Measurements from ENCODE around the gene ARHGAP24.
"Not testable (repeated sequence)": the region's sequence is repeated elsewhere in the genome, so short reads cannot be mapped to it uniquely, and the experiment has no call there.

The ARHGAP24 gene

DNA sequence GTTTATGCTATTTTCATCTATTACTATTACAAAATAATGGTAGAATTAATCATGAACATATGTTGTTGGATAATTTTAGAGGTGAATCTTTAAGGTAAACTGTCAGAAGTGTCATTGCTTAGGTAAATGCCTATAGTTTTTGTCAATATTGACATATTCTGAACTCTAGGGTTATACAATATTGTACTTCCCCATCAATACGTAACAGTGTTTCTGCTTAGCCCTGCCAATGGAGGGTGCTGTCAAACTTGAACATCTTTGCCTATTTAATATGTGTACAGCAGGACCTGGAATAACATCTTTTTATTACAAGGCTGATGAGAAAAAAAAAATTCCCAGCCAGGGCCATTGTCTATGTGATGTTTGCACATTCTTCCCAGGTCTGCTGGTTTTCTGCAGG is 40.8 kb downstream of the ARHGAP24 start:
- Mint-ChIP-seq H3K4me1 (peaks cover 5% of the 10 kb centered on the region), H3K4me3 (no peak overlapping the region), H3K9me3 (no peaks in the 10 kb centered on the region), H3K27ac (no peak overlapping the region), H3K36me3 (ENCODE audit: low read depth) (no peaks in the 10 kb centered on the region), H3K27me3 (ENCODE audit: low read depth) (peaks cover 3% of the 10 kb centered on the region)
- TF ChIP-seq, protein P1, sequence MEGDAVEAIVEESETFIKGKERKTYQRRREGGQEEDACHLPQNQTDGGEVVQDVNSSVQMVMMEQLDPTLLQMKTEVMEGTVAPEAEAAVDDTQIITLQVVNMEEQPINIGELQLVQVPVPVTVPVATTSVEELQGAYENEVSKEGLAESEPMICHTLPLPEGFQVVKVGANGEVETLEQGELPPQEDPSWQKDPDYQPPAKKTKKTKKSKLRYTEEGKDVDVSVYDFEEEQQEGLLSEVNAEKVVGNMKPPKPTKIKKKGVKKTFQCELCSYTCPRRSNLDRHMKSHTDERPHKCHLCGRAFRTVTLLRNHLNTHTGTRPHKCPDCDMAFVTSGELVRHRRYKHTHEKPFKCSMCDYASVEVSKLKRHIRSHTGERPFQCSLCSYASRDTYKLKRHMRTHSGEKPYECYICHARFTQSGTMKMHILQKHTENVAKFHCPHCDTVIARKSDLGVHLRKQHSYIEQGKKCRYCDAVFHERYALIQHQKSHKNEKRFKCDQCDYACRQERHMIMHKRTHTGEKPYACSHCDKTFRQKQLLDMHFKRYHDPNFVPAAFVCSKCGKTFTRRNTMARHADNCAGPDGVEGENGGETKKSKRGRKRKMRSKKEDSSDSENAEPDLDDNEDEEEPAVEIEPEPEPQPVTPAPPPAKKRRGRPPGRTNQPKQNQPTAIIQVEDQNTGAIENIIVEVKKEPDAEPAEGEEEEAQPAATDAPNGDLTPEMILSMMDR (IDR thresholded peaks at IDR 0.05; ENCODE audit: unreplicated experiment in 3 of 3): no peak

DNA sequence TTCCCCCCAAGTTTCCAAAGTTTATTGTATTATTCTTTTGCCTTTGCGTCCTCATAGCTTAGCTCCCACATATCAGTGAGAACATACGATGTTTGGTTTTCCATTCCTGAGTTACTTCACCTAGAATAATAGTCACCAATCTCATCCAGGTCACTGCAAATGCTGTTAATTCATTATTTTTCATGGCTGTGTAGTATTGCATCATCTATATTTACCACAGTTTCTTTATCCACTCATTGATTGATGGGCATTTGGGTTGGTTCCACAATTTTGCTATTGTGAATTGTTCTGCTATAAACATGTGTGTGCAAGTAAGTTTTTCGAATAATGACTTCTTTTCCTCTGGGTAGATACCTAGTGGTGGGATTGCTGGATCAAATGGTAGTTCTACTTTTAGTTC is 43.6 kb downstream of the ARHGAP24 start:
- H3K9me3 Mint-ChIP-seq; H3K4me3 Mint-ChIP-seq; H3K4me1 Mint-ChIP-seq; H3K27ac Mint-ChIP-seq; H3K36me3 Mint-ChIP-seq (ENCODE audit: low read depth); H3K27me3 Mint-ChIP-seq (ENCODE audit: low read depth): not testable (repeated sequence)

- H3K27ac Mint-ChIP-seq: no peak overlapping the region
- H3K27me3 Mint-ChIP-seq (ENCODE audit: low read depth): no peaks in the 10 kb centered on the region
- H3K9me3 Mint-ChIP-seq: no peaks in the 10 kb centered on the region
- no peaks in the 10 kb centered on the region for H3K4me1 Mint-ChIP-seq
- H3K36me3 Mint-ChIP-seq (ENCODE audit: low read depth): no peaks in the 10 kb centered on the region
- TF ChIP-seq, protein P1 (IDR thresholded peaks at IDR 0.05; ENCODE audit: unreplicated experiment in 3 of 3): no peak
- H3K4me3 Mint-ChIP-seq: no peak overlapping the region
These were observed 46.1 kb downstream of the ARHGAP24 start for GRCh38 chr4:85520765-85521749.

GRCh38 chr4:85522277-85522676 is 47.3 kb downstream of the ARHGAP24 start:
- no peak overlapping the region for H3K27ac Mint-ChIP-seq
- H3K27me3 Mint-ChIP-seq (ENCODE audit: low read depth): no peaks in the 10 kb centered on the region
- H3K9me3 Mint-ChIP-seq: no peaks in the 10 kb centered on the region
- TF ChIP-seq, protein P1 (IDR thresholded peaks at IDR 0.05; ENCODE audit: unreplicated experiment in 3 of 3): no peak
- H3K4me1 Mint-ChIP-seq: no peaks in the 10 kb centered on the region
- H3K36me3 Mint-ChIP-seq (ENCODE audit: low read depth): no peaks in the 10 kb centered on the region
- no peak overlapping the region for H3K4me3 Mint-ChIP-seq

DNA sequence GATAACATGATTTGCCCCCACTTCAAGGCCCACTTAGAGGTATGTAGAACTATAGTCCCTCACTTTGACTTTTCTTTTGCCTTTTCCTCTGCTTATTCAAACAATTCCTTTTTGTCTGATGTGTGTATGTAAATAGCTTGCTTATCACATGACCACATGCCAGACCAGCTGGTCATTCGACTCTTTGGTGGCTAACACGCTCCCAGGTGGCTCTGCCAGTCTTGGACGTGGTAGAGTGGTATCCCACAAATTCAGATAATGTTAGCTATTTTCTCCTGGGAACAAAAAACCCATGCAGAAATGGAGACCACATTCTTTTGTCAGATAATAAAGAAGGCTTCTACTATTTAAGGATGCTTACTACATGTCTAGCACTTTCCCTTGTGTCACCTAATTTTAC is 47.9 kb downstream of the ARHGAP24 start:
- no peaks in the 10 kb centered on the region for H3K9me3 Mint-ChIP-seq
- no peaks in the 10 kb centered on the region for H3K27me3 Mint-ChIP-seq (ENCODE audit: low read depth)
- no peaks in the 10 kb centered on the region for H3K4me1 Mint-ChIP-seq
- no peak overlapping the region for H3K4me3 Mint-ChIP-seq
- H3K27ac Mint-ChIP-seq: no peak overlapping the region
- TF ChIP-seq, protein P1 (IDR thresholded peaks at IDR 0.05; ENCODE audit: unreplicated experiment in 3 of 3): no peak
- H3K36me3 Mint-ChIP-seq (ENCODE audit: low read depth): no peaks in the 10 kb centered on the region

GRCh38 chr4:85527815-85528214 is 52.9 kb downstream of the ARHGAP24 start:
- Mint-ChIP-seq H3K27ac (no peak overlapping the region), H3K36me3 (ENCODE audit: low read depth) (no peaks in the 10 kb centered on the region), H3K4me3 (no peak overlapping the region), H3K9me3 (no peaks in the 10 kb centered on the region), H3K4me1 (no peaks in the 10 kb centered on the region), H3K27me3 (ENCODE audit: low read depth) (no peaks in the 10 kb centered on the region)
- TF ChIP-seq, protein P1 (IDR thresholded peaks at IDR 0.05; ENCODE audit: unreplicated experiment in 3 of 3): no peak
